Panc1 (cell line): ENCODE measurements around the gene C11orf21.

Experiments used
- POLR2AphosphoS5 ChIP-seq: IDR thresholded peaks from 2 replicates; pipeline ENCODE4 v1.6.1; 2012; ENCODE audit warnings: mild to moderate bottlenecking, low read depth, low read length, moderate library complexity
- SIN3A ChIP-seq: IDR thresholded peaks from 2 replicates; pipeline ENCODE4 v1.6.1; 2012; ENCODE audit warnings: low read depth, mild to moderate bottlenecking, low read length, moderate library complexity, borderline replicate concordance; ENCODE audit not compliant: insufficient read depth
- TCF7L2 ChIP-seq: IDR thresholded peaks from 2 replicates; pipeline ENCODE4 v1.6.1; 2011; ENCODE audit warnings: mild to moderate bottlenecking, low read depth, low read length, inconsistent platforms
- TF ChIP-seq, protein P1 (sequence below): fragments of 450-650 bp; IDR thresholded peaks from 2 replicates; pipeline ENCODE4 v1.5.1; 2017; ENCODE audit warnings: mild to moderate bottlenecking
- TF ChIP-seq, protein P2 (sequence below), 2 experiments: IDR thresholded peaks; 2 replicates each; pipeline ENCODE4 v1.6.1; 2011 to 2012; ENCODE audit warnings: low read depth in 2 of 2, control low read depth in 1 of 2, low read length in 1 of 2, mild to moderate bottlenecking in 1 of 2, moderate library complexity in 1 of 2; ENCODE audit not compliant: insufficient read depth in 1 of 2

- TF ChIP-seq, protein P1, sequence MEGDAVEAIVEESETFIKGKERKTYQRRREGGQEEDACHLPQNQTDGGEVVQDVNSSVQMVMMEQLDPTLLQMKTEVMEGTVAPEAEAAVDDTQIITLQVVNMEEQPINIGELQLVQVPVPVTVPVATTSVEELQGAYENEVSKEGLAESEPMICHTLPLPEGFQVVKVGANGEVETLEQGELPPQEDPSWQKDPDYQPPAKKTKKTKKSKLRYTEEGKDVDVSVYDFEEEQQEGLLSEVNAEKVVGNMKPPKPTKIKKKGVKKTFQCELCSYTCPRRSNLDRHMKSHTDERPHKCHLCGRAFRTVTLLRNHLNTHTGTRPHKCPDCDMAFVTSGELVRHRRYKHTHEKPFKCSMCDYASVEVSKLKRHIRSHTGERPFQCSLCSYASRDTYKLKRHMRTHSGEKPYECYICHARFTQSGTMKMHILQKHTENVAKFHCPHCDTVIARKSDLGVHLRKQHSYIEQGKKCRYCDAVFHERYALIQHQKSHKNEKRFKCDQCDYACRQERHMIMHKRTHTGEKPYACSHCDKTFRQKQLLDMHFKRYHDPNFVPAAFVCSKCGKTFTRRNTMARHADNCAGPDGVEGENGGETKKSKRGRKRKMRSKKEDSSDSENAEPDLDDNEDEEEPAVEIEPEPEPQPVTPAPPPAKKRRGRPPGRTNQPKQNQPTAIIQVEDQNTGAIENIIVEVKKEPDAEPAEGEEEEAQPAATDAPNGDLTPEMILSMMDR = no peak
- TF ChIP-seq SIN3A = no peak
- TF ChIP-seq POLR2AphosphoS5 = no peak
- TF ChIP-seq, protein P2, sequence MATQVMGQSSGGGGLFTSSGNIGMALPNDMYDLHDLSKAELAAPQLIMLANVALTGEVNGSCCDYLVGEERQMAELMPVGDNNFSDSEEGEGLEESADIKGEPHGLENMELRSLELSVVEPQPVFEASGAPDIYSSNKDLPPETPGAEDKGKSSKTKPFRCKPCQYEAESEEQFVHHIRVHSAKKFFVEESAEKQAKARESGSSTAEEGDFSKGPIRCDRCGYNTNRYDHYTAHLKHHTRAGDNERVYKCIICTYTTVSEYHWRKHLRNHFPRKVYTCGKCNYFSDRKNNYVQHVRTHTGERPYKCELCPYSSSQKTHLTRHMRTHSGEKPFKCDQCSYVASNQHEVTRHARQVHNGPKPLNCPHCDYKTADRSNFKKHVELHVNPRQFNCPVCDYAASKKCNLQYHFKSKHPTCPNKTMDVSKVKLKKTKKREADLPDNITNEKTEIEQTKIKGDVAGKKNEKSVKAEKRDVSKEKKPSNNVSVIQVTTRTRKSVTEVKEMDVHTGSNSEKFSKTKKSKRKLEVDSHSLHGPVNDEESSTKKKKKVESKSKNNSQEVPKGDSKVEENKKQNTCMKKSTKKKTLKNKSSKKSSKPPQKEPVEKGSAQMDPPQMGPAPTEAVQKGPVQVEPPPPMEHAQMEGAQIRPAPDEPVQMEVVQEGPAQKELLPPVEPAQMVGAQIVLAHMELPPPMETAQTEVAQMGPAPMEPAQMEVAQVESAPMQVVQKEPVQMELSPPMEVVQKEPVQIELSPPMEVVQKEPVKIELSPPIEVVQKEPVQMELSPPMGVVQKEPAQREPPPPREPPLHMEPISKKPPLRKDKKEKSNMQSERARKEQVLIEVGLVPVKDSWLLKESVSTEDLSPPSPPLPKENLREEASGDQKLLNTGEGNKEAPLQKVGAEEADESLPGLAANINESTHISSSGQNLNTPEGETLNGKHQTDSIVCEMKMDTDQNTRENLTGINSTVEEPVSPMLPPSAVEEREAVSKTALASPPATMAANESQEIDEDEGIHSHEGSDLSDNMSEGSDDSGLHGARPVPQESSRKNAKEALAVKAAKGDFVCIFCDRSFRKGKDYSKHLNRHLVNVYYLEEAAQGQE (IDR thresholded peaks at IDR 0.05; ENCODE audit: insufficient read depth in 1 of 2, low read depth in 2 of 2, low read length in 1 of 2) = no peak
- TF ChIP-seq TCF7L2 = no peak
Measured at GRCh38 chr11:2276280-2277007, 25.3 kb downstream of the C11orf21 start.
